GM19099 (cell line): ENCODE measurements around the gene ANTXR1.

Experiments
- POLR2A ChIP-seq: IDR thresholded peaks from 3 replicates; pipeline ENCODE4 v1.6.1; 2011; ENCODE audit warnings: low read depth; ENCODE audit not compliant: insufficient read length; ENCODE audit errors: extremely low read depth

The ANTXR1 gene

DNA sequence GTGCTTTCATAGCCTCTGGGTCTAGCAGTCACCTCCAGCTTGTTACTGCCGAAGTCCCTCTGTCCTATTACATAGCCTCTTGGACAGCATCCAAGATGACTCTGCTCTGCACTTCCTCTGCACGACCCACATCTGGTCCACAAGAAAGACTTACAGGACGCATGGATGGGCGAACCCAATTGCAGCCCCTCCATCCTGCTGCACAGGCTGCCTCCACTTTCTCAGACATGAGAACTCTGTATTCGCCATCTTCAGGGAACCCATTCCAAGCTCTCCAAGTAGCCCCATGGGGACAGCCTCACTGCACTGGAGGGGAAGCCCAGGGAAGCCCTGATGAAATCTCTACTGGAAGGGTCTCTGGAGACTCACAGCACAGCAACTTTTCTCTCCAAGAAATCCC, 201.9 kb downstream of the ANTXR1 start:
- TF ChIP-seq POLR2A = no peak

GRCh38 chr2:69216535-69217332, 203.8 kb downstream of the ANTXR1 start:
- TF ChIP-seq POLR2A = no peak

- no peak for TF ChIP-seq POLR2A
Measured at GRCh38 chr2:69217333-69218080, 204.5 kb downstream of the ANTXR1 start.

DNA sequence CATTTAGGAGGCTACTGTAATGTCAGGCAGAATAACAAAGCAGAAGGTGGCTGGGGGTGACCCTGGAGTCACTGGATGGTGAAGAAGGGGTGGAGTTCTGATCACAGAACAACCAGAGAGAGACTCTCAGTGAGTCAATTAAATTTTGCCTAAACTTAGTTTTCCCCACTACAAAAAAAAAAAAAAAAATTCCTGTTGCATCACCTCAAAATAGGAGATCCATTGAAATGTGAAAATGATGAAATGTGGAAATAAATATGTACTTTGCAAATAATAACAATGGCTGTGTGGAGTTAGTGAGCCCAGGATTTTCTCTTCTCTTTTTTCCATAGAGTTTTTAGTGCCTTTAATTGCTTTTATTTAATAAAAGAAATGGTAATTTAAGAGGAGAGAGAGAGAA, 208.5 kb downstream of the ANTXR1 start:
- no peak for TF ChIP-seq POLR2A

DNA sequence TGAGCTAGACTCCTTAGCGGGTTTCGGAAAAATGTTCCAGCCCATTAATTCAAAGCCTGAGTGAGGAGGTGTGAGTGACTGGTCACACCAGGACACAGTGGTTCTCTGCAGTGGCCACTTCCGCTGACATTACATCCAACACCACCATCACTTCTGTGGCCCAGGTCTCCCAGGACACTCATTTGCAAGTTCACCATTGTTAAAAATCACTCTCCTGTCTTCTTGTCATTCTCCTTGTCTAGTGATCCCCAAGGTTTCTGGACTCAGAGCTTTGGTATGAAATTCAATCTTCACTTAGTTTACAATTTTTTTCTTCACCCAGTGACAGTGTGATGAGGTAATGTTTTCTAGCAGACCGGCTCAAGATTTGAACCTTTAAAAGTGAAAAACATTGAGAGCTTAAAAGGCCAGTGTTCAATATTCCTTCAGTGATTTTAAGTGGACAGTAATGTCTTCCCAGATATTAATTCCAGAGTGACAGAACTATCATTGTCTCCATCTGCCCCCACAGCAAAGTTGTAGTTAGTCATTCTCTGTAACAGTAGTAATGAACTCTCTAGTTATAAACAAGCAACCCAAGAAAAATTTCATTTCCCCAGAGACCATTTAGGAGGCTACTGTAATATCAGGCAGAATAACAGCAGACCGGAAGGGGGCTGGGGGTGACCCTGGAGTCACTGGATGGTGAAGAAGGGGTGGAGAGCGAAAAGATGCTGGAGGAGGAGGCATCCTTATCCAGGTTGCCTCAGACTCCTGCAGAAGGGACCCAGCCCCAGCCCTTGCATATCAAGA, 209.2 kb downstream of the ANTXR1 start:
- TF ChIP-seq POLR2A = no peak

- no peak for TF ChIP-seq POLR2A
Measured at GRCh38 chr2:69222953-69223658, 210.1 kb downstream of the ANTXR1 start.

GRCh38 chr2:69223759-69224511, 211.0 kb downstream of the ANTXR1 start:
- TF ChIP-seq POLR2A = no peak

- no peak for TF ChIP-seq POLR2A
Measured at GRCh38 chr2:69224512-69224837, 211.5 kb downstream of the ANTXR1 start.

GRCh38 chr2:69225933-69226332, 213.0 kb downstream of the ANTXR1 start:
- TF ChIP-seq POLR2A = no peak

- no peak for TF ChIP-seq POLR2A
Measured at GRCh38 chr2:69226903-69227302, 213.9 kb downstream of the ANTXR1 start.

- TF ChIP-seq POLR2A = no peak
Measured at GRCh38 chr2:69227716-69228115, 214.7 kb downstream of the ANTXR1 start.

GRCh38 chr2:69231612-69232277, 218.8 kb downstream of the ANTXR1 start:
- no peak for TF ChIP-seq POLR2A

DNA sequence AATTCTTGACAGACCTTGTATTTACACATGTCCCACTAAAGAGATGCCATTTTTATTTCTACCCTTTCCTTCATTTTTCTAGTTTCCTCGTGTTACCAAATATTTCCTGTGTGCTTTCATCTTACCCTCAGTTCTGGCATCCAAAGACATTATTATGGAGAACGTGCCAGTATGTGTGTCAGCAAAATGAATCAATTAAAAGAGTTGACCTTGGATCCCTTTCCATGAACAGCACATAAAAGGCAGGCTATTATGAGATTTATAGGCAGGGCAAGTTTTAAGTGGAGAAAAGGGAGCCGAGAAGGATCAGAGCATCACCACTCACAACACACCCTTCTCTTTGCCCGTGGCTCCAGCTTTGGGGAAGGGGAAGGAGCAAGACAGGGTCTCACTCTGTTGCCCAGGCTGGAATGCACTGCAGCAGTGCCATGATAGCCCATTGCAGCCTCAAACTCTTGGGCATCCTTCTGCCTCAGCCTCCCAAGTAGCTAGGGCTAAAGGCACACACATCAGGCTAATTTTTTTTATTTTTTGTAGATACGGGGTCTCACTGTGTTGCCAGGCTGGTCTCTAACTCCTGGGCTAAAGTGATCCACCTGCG, 224.2 kb downstream of the ANTXR1 start:
- TF ChIP-seq POLR2A = no peak

- no peak for TF ChIP-seq POLR2A
Measured at GRCh38 chr2:69238449-69239031, 225.6 kb downstream of the ANTXR1 start.

DNA sequence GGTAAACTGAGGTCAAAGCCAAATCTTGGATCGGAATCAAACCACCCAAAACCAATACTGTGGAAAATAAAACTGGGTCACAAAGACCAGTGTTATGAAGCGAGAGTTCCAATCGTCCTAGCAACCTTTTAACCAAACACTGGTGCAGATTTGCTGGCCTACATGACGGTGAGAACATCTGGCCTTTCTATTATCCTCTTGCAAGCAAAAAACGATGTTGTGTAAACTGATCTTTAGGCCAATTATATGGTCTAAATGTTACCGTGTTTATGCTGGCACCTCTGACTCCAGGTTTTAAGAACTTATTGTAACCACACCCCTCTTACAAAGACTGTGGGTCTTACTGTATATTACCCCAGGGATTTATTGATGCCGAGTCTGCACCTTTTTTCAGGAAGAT, 228.1 kb downstream of the ANTXR1 start:
- no peak for TF ChIP-seq POLR2A
